Ovary (tissue), 10 donors: ENCODE measurements around the gene MFSD6L. TPM values are rescaled to one million over a fixed set of nuclear protein-coding genes. Genes with fewer than 3 reads are reported as not detected.

ENCODE experiments used
- DNase-seq, 5 donors: peaks; one replicate each; pipeline ENCODE4 v3.0.0-alpha.2; 2019 to 2020
- H3K27ac ChIP-seq, 2 donors: fragments of 200-600 bp; one replicate each; pipeline versions ENCODE4 v1.5.1 to v1.8.0; 2019 to 2022
- H3K27me3 ChIP-seq: fragments of 200-600 bp; one replicate; pipeline ENCODE4 v1.8.0; 2022
- H3K36me3 ChIP-seq: fragments of 200-600 bp; sonication (generic); one replicate; pipeline ENCODE4 v1.5.1; 2019
- H3K4me1 ChIP-seq: one replicate; pipeline ENCODE4 v1.8.1; 2013; ENCODE audit warnings: mild to moderate bottlenecking, moderate library complexity; ENCODE audit not compliant: insufficient read depth
- H3K4me3 ChIP-seq: fragments of 200-600 bp; sonication (generic); one replicate; pipeline ENCODE4 v1.5.1; 2017
- H3K9me3 ChIP-seq, 2 donors: fragments of 200-600 bp in 1 of 2; sonication (generic) in 1 of 2; one replicate each; pipeline versions ENCODE4 v1.5.1 to v1.8.1; 2013 to 2019; ENCODE audit warnings: mild to moderate bottlenecking in 1 of 2, moderate library complexity in 1 of 2
- EP300 ChIP-seq: sonication (generic); formaldehyde crosslinking; IDR thresholded peaks from one replicate; pipeline ENCODE4 v1.6.1; 2017; ENCODE audit warnings: antibody characterized with exemption
- POLR2A ChIP-seq: fragments of 450-650 bp; IDR thresholded peaks from one replicate; pipeline ENCODE4 v1.6.1; 2017; ENCODE audit warnings: antibody characterized with exemption, mild to moderate bottlenecking, moderate library complexity
- WGBS, 3 donors: extraction: QIAGEN DNeasy Blood & Tissue Kit in 1 of 3; methylation state at CpG; one replicate each; pipeline versions ENCODE4 v1.1.5 to v1.1.7; 2013 to 2017; 5-methylcytosine and 5-hydroxymethylcytosine counted together
- intact Hi-C, 4 donors: fragments of 100-400 bp; cut with DNase I; formaldehyde crosslinking; loops; one replicate each; pipeline versions ENCODE4 v1.11.0 to v1.15.1; 2022 to 2023
- long read RNA-seq, 3 donors: library from polyadenylated mRNA in 2 of 3; unstranded in 2 of 3; transcript quantifications; one replicate each; pipeline ENCODE4 v2.0.0 and lab custom pipeline, GENCODE V29; 2021 to 2026
- polyA plus RNA-seq, 2 donors: library from polyadenylated mRNA; stranded (reverse); fragments of 200-250 nt in 1 of 2; fragments of 350-450 nt in 1 of 2; fragmentation: Illumina TruSeq in 1 of 2; extraction: RNeasy Lipid Tissue Mini Kit (QIAGEN cat#74804) in 1 of 2; gene quantifications; one replicate each; pipeline ENCODE4 v1.2.3, GENCODE V29; 2013 to 2014
- total RNA-seq, 7 donors: library from RNA; depleted of rRNA in 2 of 7; stranded (reverse); fragments of >200 nt in 2 of 7; fragmentation: NEBNext Ultra II Directional in 3 of 7; extraction: Animal tissue kit (Norgen Biotek cat#: 25700) in 3 of 7; gene quantifications; one replicate each; pipeline versions ENCODE4 v1.1.0 to v1.2.4, GENCODE V29; 2016 to 2023
- TF ChIP-seq, protein P1 (sequence below), 3 donors: fragments of 450-650 bp in 2 of 3; fragments of 200-600 bp in 1 of 3; IDR thresholded peaks; one replicate each; pipeline versions ENCODE4 v1.5.1 to v1.8.0; 2016 to 2022; ENCODE audit warnings: antibody characterized with exemption in 3 of 3, mild to moderate bottlenecking in 1 of 3
- donor health status: DM: no; HTN: no; CAD: no; lungs with moderate emphysema.
- donor health status: DM: no; HTN: no; CAD: no.
- donor health status: Bipolar disorder and iron deficiency.
- donor health status: DM: yes; HTN: yes; CAD: no.
- donor health status: DM: no; HTN: no; CAD: no.
- donor health status: DM: yes; HTN: yes; CAD: no.

The MFSD6L gene, protein sequence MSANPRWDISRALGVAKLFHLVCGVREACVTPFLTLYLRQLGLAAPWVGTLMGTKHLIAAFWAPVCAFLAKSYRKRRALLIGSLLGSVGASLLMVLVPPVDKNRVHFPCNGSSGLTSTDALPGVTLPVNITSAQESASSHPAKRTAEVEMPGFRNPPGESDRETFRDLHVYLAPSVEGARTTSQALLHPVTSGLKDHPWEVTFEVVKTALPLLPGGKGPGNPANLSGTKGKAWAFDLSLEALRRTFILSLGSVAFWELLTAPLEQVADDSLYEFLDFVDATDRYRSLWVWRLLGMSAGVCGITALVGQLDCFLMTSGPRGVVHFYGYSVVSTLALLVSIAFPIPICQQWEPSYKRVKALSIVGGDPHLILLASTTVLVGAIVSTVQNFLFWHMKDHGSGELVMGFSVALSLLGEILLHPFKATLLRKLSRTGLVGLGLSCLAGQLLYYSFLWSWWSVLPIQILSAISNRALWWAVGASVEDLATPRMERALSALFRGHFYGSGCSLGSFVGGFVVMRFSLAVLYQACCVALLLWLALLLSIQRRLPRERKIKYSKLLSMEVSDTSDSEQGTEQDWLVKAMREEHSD
- total RNA-seq, result 1 to 10 TPM in 1 of 7 donors, under 1 TPM in 4, not detected in 2; 0.13 to 2.2 (median 0.48) TPM
- not detected for polyA plus RNA-seq
- long read RNA-seq, donor 1, result 0 reads
- long read RNA-seq, donor 2, partial matches to known transcripts, result 0 of 2 reads
- long read RNA-seq, donor 2, other reads (novel, unspliced or antisense), result 0 of 2 reads
- long read RNA-seq, donor 3, partial matches to known transcripts, result 0 of 3 reads
- long read RNA-seq, donor 3, other reads (novel, unspliced or antisense), result 0 of 3 reads

DNA sequence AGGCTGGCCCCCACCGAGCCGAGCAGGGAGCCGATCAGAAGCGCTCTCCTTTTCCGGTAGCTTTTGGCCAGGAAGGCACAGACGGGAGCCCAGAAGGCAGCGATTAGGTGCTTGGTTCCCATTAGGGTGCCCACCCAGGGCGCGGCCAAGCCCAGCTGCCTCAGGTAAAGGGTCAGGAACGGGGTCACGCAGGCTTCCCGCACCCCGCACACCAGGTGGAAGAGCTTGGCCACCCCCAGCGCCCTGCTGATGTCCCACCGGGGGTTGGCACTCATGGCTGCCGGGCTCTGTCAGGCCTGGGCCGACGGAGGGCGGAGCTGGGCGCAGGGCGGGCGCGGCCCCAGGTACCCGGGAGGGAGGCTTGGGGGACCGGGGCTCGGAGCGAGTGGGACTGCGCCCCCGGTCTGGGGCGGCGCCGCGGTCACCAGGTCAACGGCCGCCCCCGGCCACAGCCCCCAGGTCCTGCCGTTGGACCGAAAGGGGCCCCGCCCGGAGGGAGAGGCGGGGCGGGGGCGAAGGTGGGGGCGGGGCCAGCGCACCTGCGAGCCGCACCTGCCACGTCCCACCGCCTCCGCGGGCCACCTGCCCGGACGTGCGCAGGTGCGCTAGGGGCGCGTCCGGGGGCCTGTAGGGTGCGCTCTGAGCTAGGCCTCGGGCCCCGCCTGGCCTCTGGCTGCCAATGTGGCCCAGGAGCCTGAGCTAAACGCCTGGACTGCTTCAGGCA, at the start of gene MFSD6L:
Gene MFSD6L (minus strand): TSS at position 520 of the 724 bp plus-strand sequence. CDS start 245 bp downstream, at position 275.
- WGBS, 3 donors, result 12 to 21% (median 17%) methylated on average over 25 to 62 of the region's 62 CpGs
- Histone ChIP-seq H3K36me3 (no peaks in the 10 kb centered on the region), H3K9me3 (no peaks in the 10 kb centered on the region), H3K27me3 (no peaks in the 10 kb centered on the region), H3K27ac (no peak within 1 kb of the TSS), H3K4me1 (no peaks in the 10 kb centered on the region), H3K4me3 (no peak within 1 kb of the TSS)
- intact Hi-C loops, result no loop called here
- no peak for TF ChIP-seq POLR2A
- TF ChIP-seq, protein P1, sequence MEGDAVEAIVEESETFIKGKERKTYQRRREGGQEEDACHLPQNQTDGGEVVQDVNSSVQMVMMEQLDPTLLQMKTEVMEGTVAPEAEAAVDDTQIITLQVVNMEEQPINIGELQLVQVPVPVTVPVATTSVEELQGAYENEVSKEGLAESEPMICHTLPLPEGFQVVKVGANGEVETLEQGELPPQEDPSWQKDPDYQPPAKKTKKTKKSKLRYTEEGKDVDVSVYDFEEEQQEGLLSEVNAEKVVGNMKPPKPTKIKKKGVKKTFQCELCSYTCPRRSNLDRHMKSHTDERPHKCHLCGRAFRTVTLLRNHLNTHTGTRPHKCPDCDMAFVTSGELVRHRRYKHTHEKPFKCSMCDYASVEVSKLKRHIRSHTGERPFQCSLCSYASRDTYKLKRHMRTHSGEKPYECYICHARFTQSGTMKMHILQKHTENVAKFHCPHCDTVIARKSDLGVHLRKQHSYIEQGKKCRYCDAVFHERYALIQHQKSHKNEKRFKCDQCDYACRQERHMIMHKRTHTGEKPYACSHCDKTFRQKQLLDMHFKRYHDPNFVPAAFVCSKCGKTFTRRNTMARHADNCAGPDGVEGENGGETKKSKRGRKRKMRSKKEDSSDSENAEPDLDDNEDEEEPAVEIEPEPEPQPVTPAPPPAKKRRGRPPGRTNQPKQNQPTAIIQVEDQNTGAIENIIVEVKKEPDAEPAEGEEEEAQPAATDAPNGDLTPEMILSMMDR (IDR thresholded peaks at IDR 0.05), result no peak
- no peak for TF ChIP-seq EP300
- no peak for DNase-seq

DNA sequence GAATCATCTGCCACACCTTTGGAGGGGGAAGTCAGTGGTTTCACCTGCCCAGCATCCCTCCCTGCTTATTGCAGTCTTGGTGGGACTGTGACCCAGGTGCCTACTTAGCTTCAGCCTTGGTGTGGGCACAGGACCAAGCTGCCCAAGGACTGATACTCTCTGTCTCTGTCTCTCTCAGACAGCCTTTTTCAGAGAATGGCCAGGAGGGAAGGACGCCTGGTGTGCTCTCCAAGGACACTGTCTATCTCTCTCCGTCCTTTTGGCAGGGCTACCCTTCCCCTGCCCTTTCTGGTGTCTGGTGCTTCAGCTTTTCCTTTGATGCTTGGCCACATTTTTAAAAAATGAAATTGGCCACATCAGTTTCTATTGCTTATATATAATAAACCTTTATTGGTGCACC, 48.7 kb upstream of the MFSD6L start:
- Histone ChIP-seq H3K4me1 (no peaks in the 10 kb centered on the region), H3K27me3 (no peaks in the 10 kb centered on the region), H3K27ac (no peak overlapping the region), H3K36me3 (no peaks in the 10 kb centered on the region), H3K4me3 (no peak overlapping the region), H3K9me3 (no peaks in the 10 kb centered on the region)
- WGBS, 3 donors, result 33 to 61% (median 43%) methylated on average over 2 of the region's 2 CpGs
- intact Hi-C loops, result no loop called here
- TF ChIP-seq EP300, result no peak
- TF ChIP-seq, protein P1 (IDR thresholded peaks at IDR 0.05), result no peak
- no peak for TF ChIP-seq POLR2A
- DNase-seq, result no peak

DNA sequence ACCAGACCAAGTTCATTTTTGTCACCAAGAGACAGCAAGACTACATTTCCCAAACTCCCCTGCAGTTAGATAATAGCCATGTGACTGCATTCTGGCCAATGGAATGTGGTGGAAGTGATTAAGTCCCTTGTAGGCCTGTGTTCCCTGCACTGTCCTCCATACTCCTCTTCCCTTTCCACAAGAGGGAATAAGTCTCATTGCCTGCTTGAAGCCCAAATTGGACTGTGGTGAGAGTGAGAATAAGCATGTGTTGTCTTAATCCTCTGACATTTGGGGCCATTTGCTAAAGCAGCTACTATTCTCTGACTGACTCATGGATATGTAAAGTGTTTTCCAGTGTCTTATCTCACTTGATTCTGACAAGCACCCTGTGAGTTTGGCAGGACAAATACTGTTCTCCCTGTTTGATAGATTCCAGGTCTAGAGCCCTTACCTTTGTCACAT, 47.6 kb upstream of the MFSD6L start:
- no peak overlapping the region for H3K4me3 ChIP-seq
- no peaks in the 10 kb centered on the region for H3K9me3 ChIP-seq
- no peak overlapping the region for H3K27ac ChIP-seq
- TF ChIP-seq POLR2A (no peak), EP300 (no peak)
- TF ChIP-seq, protein P1 (IDR thresholded peaks at IDR 0.05), result no peak
- no peaks in the 10 kb centered on the region for H3K27me3 ChIP-seq
- no peaks in the 10 kb centered on the region for H3K4me1 ChIP-seq
- DNase-seq, result no peak
- intact Hi-C loops, result no loop called here
- no peaks in the 10 kb centered on the region for H3K36me3 ChIP-seq
